Retinal pigment epithelial cell (primary cell): Measurements from ENCODE around the gene KLF11.
"Not testable (repeated sequence)": the region's sequence is repeated elsewhere in the genome, so short reads cannot be mapped to it uniquely, and the experiment has no call there.

Source experiments
- DNase-seq: peaks from one replicate; pipeline ENCODE4 v3.0.0-alpha.2; 2010; ENCODE audit warnings: low read depth
- H3K4me3 ChIP-seq: 2 replicates; pipeline ENCODE4 v1.5.1; 2011; ENCODE audit warnings: mild to moderate bottlenecking, low read length, control low read depth, moderate library complexity
- CTCF ChIP-seq: conservative IDR thresholded peaks from 2 replicates; pipeline ENCODE4 v1.5.1; 2011; ENCODE audit warnings: low read depth, low read length, control low read depth, inconsistent platforms

The KLF11 gene

GRCh38 chr2:10009811-10010781 lies 33.3 kb upstream of the KLF11 start:
- no peak overlapping the region for H3K4me3 ChIP-seq
- DNase-seq, result peak; percentile 27
- no peak for TF ChIP-seq CTCF

- DNase-seq, result not testable (repeated sequence)
These were observed 32.3 kb upstream of the KLF11 start for GRCh38 chr2:10010861-10011605.

GRCh38 chr2:10011606-10012325 lies 31.6 kb upstream of the KLF11 start:
- not testable (repeated sequence) for H3K4me3 ChIP-seq, DNase-seq

More at GRCh38 chr2:10010861-10011605, 32.3 kb upstream of the KLF11 start:
- H3K4me3 ChIP-seq, result not testable (repeated sequence)

- not testable (repeated sequence) for DNase-seq
These were observed 30.9 kb upstream of the KLF11 start for GRCh38 chr2:10012366-10012962.

GRCh38 chr2:10012963-10013461 lies 30.3 kb upstream of the KLF11 start:
- DNase-seq, result no peak
- TF ChIP-seq CTCF, result no peak
- no peak overlapping the region for H3K4me3 ChIP-seq

More at GRCh38 chr2:10012366-10012962, 30.9 kb upstream of the KLF11 start:
- not testable (repeated sequence) for H3K4me3 ChIP-seq

- not testable (repeated sequence) for DNase-seq
These were observed 29.5 kb upstream of the KLF11 start for GRCh38 chr2:10013651-10014417.

GRCh38 chr2:10014418-10015190 lies 28.7 kb upstream of the KLF11 start:
- DNase-seq, result no peak
- H3K4me3 ChIP-seq, result no peak overlapping the region
- TF ChIP-seq CTCF, result no peak

More at GRCh38 chr2:10013651-10014417, 29.5 kb upstream of the KLF11 start:
- not testable (repeated sequence) for H3K4me3 ChIP-seq

GRCh38 chr2:10015376-10015989 lies 27.9 kb upstream of the KLF11 start:
- DNase-seq, H3K4me3 ChIP-seq: not testable (repeated sequence)
